HL-60 (cell line): Measurements from ENCODE around the gene LAMC1.

Experiments used
- GABPA ChIP-seq: IDR thresholded peaks from 2 replicates; pipeline ENCODE4 v1.6.1; 2012; ENCODE audit warnings: low read depth
- POLR2AphosphoS5 ChIP-seq: IDR thresholded peaks from 2 replicates; pipeline ENCODE4 v1.6.1; 2012; ENCODE audit warnings: low read depth
- SPI1 ChIP-seq: IDR thresholded peaks from 2 replicates; pipeline ENCODE4 v1.6.1; 2012; ENCODE audit warnings: low read depth, mild to moderate bottlenecking, borderline replicate concordance
- TF ChIP-seq, protein P1 (sequence below): IDR thresholded peaks from one replicate; pipeline ENCODE4 v1.5.1; 2011; ENCODE audit warnings: low read length, control low read depth, inconsistent platforms; ENCODE audit not compliant: insufficient read depth
- TF ChIP-seq, protein P2 (sequence below): IDR thresholded peaks from 2 replicates; pipeline ENCODE4 v1.6.1; 2012; ENCODE audit warnings: low read depth; ENCODE audit not compliant: insufficient replicate concordance

DNA sequence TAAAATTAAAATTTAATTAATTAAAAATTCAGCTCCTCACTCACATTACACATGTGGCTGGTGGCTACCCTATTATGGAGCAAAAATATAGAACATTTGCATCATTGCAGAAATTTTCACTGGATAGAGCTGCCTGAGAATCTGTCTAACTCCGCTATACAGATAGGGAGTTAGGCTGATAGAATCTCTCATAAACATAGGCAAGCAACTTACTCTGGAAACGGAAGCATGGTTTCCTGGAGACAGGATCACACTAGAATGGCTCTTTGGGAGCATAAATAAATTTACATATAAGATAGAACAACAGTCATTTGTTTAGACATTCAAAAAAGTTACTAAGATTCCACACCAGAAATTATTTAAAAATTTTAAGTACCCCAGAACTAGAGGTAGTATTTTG lies 150.6 kb downstream of the LAMC1 start:
- TF ChIP-seq, protein P1, sequence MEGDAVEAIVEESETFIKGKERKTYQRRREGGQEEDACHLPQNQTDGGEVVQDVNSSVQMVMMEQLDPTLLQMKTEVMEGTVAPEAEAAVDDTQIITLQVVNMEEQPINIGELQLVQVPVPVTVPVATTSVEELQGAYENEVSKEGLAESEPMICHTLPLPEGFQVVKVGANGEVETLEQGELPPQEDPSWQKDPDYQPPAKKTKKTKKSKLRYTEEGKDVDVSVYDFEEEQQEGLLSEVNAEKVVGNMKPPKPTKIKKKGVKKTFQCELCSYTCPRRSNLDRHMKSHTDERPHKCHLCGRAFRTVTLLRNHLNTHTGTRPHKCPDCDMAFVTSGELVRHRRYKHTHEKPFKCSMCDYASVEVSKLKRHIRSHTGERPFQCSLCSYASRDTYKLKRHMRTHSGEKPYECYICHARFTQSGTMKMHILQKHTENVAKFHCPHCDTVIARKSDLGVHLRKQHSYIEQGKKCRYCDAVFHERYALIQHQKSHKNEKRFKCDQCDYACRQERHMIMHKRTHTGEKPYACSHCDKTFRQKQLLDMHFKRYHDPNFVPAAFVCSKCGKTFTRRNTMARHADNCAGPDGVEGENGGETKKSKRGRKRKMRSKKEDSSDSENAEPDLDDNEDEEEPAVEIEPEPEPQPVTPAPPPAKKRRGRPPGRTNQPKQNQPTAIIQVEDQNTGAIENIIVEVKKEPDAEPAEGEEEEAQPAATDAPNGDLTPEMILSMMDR: no peak
- TF ChIP-seq POLR2AphosphoS5 (no peak), GABPA (no peak), SPI1 (no peak)
- TF ChIP-seq, protein P2, sequence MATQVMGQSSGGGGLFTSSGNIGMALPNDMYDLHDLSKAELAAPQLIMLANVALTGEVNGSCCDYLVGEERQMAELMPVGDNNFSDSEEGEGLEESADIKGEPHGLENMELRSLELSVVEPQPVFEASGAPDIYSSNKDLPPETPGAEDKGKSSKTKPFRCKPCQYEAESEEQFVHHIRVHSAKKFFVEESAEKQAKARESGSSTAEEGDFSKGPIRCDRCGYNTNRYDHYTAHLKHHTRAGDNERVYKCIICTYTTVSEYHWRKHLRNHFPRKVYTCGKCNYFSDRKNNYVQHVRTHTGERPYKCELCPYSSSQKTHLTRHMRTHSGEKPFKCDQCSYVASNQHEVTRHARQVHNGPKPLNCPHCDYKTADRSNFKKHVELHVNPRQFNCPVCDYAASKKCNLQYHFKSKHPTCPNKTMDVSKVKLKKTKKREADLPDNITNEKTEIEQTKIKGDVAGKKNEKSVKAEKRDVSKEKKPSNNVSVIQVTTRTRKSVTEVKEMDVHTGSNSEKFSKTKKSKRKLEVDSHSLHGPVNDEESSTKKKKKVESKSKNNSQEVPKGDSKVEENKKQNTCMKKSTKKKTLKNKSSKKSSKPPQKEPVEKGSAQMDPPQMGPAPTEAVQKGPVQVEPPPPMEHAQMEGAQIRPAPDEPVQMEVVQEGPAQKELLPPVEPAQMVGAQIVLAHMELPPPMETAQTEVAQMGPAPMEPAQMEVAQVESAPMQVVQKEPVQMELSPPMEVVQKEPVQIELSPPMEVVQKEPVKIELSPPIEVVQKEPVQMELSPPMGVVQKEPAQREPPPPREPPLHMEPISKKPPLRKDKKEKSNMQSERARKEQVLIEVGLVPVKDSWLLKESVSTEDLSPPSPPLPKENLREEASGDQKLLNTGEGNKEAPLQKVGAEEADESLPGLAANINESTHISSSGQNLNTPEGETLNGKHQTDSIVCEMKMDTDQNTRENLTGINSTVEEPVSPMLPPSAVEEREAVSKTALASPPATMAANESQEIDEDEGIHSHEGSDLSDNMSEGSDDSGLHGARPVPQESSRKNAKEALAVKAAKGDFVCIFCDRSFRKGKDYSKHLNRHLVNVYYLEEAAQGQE: no peak
